Cardiac muscle cell (in vitro differentiated cells and primary cell): ENCODE data around the gene IL17B. TPM values are rescaled to one million over a fixed set of nuclear protein-coding genes. Genes with fewer than 3 reads are reported as not detected.

ENCODE experiments used
- DNase-seq, 2 donors: peaks; one replicate each; pipeline versions ENCODE4 v3.0.0 to v3.0.0-alpha.2; 2010 to 2017; ENCODE audit warnings: low read depth in 1 of 2, low spot score in 1 of 2
- H3K27ac ChIP-seq: fragments of 200-600 bp; sonication (generic); 2 replicates; pipeline ENCODE4 v1.5.1; 2016
- H3K27me3 ChIP-seq: fragments of 200-600 bp; sonication (generic); 2 replicates; pipeline ENCODE4 v1.6.0; 2016; ENCODE audit warnings: control low read depth
- H3K36me3 ChIP-seq: fragments of 200-600 bp; sonication (generic); 2 replicates; pipeline ENCODE4 v1.5.1; 2016; ENCODE audit warnings: control low read depth
- H3K4me1 ChIP-seq: fragments of 200-600 bp; sonication (generic); 2 replicates; pipeline ENCODE4 v1.8.1; 2017; ENCODE audit warnings: low read depth, mild to moderate bottlenecking, mixed run types
- H3K4me3 ChIP-seq: fragments of 200-600 bp; sonication (generic); 2 replicates; pipeline ENCODE4 v1.5.1; 2016; ENCODE audit warnings: mild to moderate bottlenecking
- H3K9me3 ChIP-seq: fragments of 200-600 bp; sonication (generic); 2 replicates; pipeline ENCODE4 v1.5.1; 2017; ENCODE audit warnings: low read depth, mild to moderate bottlenecking, control low read depth
- CTCF ChIP-seq: IDR thresholded peaks from 2 replicates; pipeline ENCODE4 v1.5.1; 2012; ENCODE audit warnings: low read depth, mild to moderate bottlenecking, low read length
- polyA plus RNA-seq: library from polyadenylated mRNA; unstranded; fragments of >200 nt; fragmentation: Nextera tagmentation; extraction: Ambion mirVana; gene quantifications from 2 replicates; pipeline ENCODE4 v1.2.1, GENCODE V29; 2016
- total RNA-seq: library from RNA; depleted of rRNA; stranded (reverse); fragments of >200 nt; gene quantifications from 2 replicates; pipeline ENCODE4 v1.2.3, GENCODE V29; 2016

IL17B gene
- total and polyA plus RNA-seq, 2 experiments from 2014 or later, result 3.9 to 9.0 TPM

- no peak for DNase-seq
- no peaks in the 10 kb centered on the region for H3K4me1 ChIP-seq
- no peaks in the 10 kb centered on the region for H3K9me3 ChIP-seq
- H3K27ac ChIP-seq, result no peak overlapping the region
- no peak overlapping the region for H3K4me3 ChIP-seq
- no peak for TF ChIP-seq CTCF
- peaks cover 27% of the 10 kb centered on the region for H3K36me3 ChIP-seq
- H3K27me3 ChIP-seq, result peaks cover 5% of the 10 kb centered on the region
Measured at GRCh38 chr5:149353911-149354310, 25.2 kb downstream of the IL17B start.

- no peak for TF ChIP-seq CTCF
- no peak for DNase-seq
- Histone ChIP-seq H3K36me3 (peaks cover 33% of the 10 kb centered on the region), H3K4me1 (no peaks in the 10 kb centered on the region), H3K4me3 (no peak overlapping the region), H3K27me3 (no peaks in the 10 kb centered on the region), H3K27ac (no peak overlapping the region), H3K9me3 (no peaks in the 10 kb centered on the region)
Measured at GRCh38 chr5:149352169-149352568, 26.9 kb downstream of the IL17B start.

- Histone ChIP-seq H3K27ac (no peak overlapping the region), H3K36me3 (peaks cover 33% of the 10 kb centered on the region), H3K4me1 (peaks cover 5% of the 10 kb centered on the region), H3K27me3 (peaks cover 3% of the 10 kb centered on the region), H3K9me3 (no peaks in the 10 kb centered on the region), H3K4me3 (no peak overlapping the region)
- no peak for TF ChIP-seq CTCF
- no peak for DNase-seq
Measured at GRCh38 chr5:149349382-149349781, 29.7 kb downstream of the IL17B start.

GRCh38 chr5:149348518-149348917, 30.6 kb downstream of the IL17B start:
- no peak for DNase-seq
- Histone ChIP-seq H3K27me3 (peaks cover 12% of the 10 kb centered on the region), H3K4me1 (peaks cover 5% of the 10 kb centered on the region), H3K9me3 (no peaks in the 10 kb centered on the region), H3K4me3 (no peak overlapping the region), H3K27ac (no peak overlapping the region), H3K36me3 (peaks cover 33% of the 10 kb centered on the region)
- TF ChIP-seq CTCF, result no peak

- peaks cover 21% of the 10 kb centered on the region for H3K36me3 ChIP-seq
- peak in 1 of 2 donors; percentile 62 for DNase-seq
- peaks cover 5% of the 10 kb centered on the region for H3K4me1 ChIP-seq
- H3K4me3 ChIP-seq, result peak overlapping the region; percentile 46
- no peaks in the 10 kb centered on the region for H3K9me3 ChIP-seq
- peaks cover 29% of the 10 kb centered on the region for H3K27me3 ChIP-seq
- H3K27ac ChIP-seq, result no peak overlapping the region
- no peak for TF ChIP-seq CTCF
Measured at GRCh38 chr5:149345892-149346222, 33.2 kb downstream of the IL17B start.
